Right ventricle myocardium superior (tissue), 1 donor: ENCODE measurements around the gene TMEM235. TPM values are rescaled to one million over a fixed set of nuclear protein-coding genes. Genes with fewer than 3 reads are reported as not detected.
A peak's percentile ranks its signal among the peaks of the same experiment; 100 is the strongest.
"Not testable (repeated sequence)": the region's sequence is repeated elsewhere in the genome, so short reads cannot be mapped to it uniquely, and the experiment has no call there.

Experiments used
- ATAC-seq: fragments of 200-7000 bp; cut with Tn5 transposase; one replicate; pipeline ENCODE4 v1.9.1; 2020; ENCODE audit warnings: mild to moderate bottlenecking; ENCODE audit not compliant: poor library complexity
- DNase-seq: peaks from one replicate; pipeline ENCODE4 v3.0.0-alpha.2; 2020
- intact Hi-C: fragments of 100-400 bp; cut with DNase I; formaldehyde crosslinking; loops from one replicate; pipeline ENCODE4 v1.11.2; 2022
- total RNA-seq: library from RNA; stranded (reverse); fragmentation: NEBNext Ultra II Directional; extraction: Animal tissue kit (Norgen Biotek cat#: 25700); gene quantifications from one replicate; pipeline ENCODE4 v1.2.1, GENCODE V29; 2021
- donor health status: DM: no; HTN: yes; CAD: no; lungs with severe emphysema.

Gene TMEM235
- total RNA-seq, 1 donor from 2014 or later, result not detected

DNA sequence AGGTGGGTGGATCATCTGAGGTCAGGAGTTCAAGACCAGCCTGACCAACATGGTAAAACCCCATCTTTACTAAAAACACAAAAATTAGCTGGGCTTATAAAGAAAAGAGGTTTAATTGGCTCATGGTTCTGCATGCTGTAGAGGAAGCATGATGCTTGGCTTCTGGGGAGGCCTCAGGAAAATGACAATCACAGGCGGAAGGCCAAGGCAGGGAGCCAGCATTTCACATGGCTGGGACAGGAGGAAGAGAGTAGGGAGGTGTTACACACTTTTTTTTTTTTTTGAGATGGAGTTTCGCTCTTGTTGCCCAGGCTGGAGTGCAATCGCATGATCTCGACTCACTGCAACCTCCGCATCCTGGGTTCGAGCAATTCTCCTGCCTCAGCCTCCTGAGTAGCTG lies 3.6 kb downstream of the TMEM235 start:
- peak; percentile 44 for ATAC-seq
- intact Hi-C loops, result not testable (repeated sequence)
- DNase-seq, result peak; percentile 72

DNA sequence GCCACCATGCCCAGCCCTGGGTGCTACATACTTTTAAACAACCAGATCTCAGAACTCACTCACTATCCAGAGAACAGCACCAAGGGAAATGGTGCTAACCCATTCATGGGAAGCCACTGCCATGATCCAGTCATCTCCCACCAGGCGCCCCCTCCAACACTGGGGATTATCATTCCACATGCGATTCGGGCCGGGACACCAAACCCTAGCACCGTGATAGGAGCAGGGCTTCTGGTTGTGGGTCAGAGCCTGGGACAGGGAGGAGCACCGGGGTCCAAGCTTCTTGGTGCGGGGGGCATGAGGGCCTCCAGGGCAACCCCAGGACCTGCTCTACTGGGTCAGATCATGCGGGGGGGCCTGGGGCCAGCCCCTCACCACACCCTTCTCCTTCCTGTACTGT lies 4.5 kb downstream of the TMEM235 start:
- DNase-seq, result no peak
- ATAC-seq, result no peak
- intact Hi-C loops, result no loop called here

DNA sequence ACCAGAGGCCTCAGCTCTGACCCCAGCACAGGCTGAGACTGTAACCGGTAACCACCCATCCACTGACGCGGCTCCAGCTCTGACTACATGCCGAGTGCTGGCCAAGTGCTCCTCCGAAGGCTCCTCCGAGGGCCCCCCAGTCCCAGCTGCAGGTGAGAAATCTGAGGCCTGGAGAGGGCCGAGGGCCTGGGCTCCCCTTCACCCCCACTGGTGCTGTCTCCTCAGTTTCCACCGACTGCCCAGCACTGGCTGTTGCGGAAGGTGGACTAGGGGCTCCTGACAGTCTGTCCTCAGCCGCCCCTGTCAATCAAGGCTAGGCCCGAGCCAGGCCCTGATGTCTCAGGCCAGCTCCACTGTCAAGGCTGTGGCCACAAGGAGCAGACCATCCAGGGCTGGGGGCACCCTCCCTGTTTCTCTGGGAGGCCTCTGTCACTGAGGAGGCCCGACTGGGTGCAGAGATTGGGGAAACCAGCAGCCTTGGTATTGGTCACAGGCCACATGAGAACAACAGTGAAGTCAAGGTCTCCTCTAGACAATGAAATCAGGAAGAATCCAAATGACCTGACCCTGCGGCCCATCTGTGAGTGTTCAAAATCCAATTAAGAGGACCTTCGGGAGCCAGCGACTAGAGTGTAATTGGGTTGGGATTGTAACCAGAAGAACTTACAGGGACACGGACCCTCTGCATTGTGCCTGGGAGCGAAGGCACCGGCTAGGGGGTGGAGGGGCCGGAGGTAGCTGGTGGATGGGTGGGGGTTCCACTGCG lies 5.1 kb downstream of the TMEM235 start:
- DNase-seq (no peak), ATAC-seq (no peak)
- intact Hi-C loops, result no loop called here

DNA sequence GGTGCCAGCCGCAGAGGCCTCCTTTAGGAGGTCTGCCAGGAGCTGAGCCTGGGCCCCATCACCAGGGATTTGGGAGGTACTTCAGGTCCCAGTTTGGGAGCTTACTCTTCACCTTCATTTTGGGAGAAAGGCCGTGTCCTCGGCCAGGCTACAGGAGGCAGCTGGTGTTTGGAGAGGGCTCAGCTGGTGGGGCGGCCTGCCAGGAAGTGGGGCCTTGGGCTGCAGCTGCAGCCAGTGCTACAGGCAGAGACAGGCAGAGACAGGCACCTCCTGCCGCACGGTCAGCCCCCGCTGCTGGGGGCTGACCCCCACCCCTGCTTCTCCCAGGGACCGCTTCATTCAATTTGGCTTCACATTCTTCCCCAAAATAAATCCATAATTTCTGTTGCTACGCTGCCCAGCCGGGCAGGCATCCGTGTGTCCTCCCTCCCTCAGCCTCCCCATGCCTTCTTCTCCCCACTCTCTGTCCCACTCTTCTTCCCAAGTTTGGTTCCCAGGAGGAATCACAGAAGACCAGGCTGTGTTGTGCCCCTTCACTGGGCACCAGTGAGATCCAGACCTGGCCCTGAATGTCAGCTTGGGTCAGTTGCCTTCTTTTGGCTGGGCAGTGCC lies 6.1 kb downstream of the TMEM235 start:
- ATAC-seq (no peak), DNase-seq (no peak)
- intact Hi-C loops, result no loop called here

DNA sequence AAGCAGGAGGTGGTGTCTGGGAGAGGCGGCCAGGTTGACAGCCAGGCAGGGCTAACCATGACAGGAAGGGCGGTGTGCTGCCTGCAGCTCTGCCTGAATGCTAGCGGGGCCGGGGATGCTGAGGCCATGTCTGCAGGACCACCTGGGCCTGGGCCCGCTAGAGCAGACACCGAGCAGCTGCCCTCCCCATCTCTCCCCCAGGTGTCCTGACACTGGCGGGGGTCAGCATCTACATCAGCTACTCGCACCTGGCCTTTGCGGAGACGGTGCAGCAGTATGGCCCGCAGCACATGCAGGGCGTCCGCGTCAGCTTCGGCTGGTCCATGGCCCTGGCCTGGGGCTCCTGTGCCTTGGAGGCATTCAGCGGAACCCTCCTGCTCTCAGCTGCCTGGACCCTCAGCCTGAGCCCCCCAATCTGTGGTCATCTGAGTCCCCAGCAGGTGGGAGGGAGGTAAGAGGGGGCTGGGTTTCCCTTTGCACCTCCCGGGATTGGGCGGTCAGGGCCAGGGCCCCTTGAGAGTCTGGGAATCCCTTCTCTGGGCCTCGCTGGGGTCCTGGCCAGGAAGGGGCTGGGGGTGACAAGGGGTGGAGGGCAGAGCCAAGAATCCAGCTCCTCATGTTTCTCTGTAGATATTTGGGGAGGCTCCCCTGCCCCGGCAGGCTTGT lies 7.5 kb downstream of the TMEM235 start:
- no peak for ATAC-seq
- intact Hi-C loops, result no loop called here
- DNase-seq, result no peak

DNA sequence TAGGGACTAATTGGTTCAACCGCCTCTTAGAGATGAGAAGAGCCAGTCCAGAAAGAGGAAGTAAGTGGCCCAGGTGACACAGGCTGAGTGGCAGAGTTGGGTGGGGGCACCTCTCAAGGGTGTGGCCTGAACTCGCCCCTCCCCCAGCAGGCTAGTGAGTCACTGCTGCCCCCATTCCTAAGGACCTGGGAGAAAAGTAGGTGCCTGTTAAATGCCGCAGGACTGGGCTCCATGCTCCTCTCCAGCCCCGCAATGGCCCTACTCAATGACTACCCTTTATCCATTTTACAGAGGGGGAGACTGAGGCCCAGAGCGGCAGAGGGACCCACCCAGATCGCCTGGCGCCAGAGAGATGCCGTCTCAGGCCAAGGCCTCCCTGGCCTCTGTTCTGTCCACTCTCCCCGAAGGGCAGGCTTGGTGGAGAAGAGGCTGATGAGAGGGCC lies 8.1 kb downstream of the TMEM235 start:
- intact Hi-C loops, result no loop called here
- no peak for DNase-seq
- ATAC-seq, result no peak

DNA sequence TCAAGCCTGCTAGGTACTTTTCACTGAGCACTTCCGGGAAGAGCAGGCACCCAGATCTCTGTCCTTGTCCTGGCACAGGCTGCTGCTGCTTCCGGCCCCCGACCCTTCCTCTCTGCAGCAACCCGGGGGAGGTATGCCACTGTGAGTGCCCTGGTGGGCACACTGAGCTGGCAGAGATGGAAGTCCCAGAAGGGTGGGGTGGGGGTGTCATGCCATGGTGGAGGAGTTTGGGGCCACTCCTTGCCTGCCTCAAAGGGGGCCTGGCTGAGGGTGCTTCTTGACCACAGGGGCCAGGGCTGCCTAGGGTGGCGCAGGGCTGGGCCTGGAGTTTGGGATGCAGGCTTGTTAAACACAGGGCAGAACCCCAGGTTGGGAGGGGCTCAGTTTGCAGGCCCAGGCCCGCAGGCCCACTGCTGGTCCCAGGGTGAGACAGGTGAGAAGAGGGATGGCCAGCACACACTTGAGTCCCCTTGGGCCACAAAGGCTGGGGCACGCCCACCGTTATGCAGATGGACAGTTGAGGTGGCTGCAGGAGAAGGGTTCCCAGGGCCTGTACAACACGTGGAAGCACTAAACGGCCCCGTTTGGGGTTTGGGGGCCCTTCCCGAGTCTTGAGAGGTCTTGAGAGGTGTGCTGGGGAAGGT lies 8.7 kb downstream of the TMEM235 start:
- no peak for ATAC-seq
- no peak for DNase-seq
- intact Hi-C loops, result no loop called here

DNA sequence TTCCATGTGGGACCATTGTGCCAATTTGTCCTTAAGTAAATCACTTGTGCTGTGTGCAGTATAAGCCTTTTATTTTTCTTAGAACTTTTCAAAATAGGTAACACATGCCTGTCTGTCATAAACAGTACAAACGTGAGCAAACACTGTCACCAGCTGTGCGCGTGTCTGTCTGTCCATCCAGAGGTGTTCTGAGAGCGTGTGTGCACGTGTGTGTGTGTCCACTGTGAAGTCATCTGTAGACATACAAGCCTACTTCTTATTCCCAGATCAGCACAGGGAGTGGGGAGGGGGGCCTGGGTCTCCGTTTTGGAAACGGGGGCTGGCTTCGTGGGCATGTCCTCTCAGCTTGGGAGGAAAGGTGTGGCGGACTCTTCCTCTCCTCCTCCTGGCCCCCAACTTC lies 9.4 kb downstream of the TMEM235 start:
- ATAC-seq (no peak), DNase-seq (no peak)
- intact Hi-C loops, result no loop called here

DNA sequence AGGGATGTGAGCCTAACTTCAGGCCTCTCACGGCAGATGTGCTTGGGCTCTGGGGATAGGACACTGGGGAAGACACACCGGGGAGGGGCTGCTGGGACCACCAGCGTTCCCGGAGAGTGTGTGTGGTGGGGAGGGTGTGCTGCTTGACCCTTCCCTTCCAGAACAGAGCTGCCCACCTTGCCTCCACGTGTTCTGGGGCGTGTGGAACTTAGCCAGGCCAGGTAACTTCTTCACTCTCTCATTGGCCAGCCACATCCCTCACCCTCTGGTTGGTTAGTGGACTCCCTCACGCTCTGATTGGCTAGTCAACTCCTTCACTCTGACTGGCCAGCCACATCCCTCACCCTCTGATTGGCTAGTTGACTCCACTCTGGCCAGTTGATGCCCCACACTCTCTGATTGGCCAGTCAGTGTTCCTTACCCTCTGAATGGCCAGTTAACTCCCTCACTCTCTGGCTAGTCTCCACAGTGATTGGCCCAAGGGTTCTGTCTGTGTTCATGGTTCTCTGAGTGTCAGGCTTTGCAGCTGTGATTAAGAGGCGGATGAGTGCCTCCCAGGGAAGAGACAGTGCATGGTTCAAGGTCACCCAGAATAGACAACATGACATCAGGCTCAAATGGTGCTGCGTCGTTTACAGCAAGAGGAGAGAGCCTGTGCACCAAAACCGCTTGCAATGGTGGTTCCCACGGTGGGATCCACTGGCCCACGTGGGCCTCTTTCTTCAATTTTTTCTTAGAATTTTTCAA lies 10.0 kb downstream of the TMEM235 start:
- intact Hi-C loops, result no loop called here
- DNase-seq (no peak), ATAC-seq (peak; percentile 25)

DNA sequence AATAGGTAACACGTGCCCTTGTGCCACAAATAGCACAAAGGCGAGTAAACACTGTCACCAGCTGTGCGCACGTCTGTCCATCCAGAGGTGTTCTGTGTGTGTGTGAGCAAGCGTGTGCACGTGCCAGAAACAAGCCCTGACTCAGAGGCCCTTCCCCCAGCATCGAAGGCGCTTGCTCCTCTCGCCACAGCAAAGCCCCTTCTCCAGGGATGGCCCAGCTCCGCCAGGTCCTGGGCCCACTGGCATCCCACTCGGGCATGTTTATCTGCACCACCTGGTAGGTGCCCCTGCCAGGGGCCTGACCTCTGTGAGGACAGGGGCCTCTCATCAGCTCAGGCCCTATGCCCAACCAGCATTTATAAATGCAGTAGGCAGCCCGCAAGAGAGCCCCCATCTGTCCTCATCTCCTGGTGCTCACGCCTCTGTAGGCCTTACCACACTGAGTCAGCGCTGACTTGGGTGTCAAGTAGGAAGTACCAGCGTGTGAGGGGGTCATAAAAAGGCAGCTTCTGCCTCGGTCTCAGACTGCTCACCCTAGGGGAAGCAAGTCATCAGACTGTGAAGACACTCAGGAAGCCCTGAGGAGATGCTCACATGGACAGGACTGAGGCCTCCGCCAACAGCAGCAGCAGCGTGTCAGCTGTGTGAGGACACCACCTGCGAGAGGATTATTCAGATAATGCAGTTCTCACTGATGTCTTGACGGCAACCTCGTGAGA lies 10.8 kb downstream of the TMEM235 start:
- ATAC-seq, result no peak
- intact Hi-C loops, result no loop called here
- no peak for DNase-seq

DNA sequence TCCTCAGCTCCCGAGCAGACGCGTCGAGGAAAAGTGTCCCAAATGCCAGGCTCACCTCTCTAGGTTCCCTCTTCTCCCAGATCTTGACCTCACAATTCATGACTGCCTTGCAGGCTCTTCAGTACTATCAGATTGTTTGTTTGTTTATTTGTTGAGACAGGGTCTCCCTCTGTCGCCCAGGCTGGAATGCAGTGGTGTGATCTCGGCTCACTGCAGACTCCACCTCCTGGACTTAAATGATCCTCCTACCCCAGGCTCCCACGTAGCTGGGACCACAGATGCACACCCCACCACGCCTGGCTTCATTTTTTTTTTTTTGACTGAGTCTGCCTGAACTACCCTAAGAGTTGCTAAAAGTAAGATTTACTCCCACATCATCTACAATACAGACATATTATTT lies 15.9 kb downstream of the TMEM235 start:
- intact Hi-C loops, result no loop called here
- no peak for DNase-seq
- ATAC-seq, result no peak

DNA sequence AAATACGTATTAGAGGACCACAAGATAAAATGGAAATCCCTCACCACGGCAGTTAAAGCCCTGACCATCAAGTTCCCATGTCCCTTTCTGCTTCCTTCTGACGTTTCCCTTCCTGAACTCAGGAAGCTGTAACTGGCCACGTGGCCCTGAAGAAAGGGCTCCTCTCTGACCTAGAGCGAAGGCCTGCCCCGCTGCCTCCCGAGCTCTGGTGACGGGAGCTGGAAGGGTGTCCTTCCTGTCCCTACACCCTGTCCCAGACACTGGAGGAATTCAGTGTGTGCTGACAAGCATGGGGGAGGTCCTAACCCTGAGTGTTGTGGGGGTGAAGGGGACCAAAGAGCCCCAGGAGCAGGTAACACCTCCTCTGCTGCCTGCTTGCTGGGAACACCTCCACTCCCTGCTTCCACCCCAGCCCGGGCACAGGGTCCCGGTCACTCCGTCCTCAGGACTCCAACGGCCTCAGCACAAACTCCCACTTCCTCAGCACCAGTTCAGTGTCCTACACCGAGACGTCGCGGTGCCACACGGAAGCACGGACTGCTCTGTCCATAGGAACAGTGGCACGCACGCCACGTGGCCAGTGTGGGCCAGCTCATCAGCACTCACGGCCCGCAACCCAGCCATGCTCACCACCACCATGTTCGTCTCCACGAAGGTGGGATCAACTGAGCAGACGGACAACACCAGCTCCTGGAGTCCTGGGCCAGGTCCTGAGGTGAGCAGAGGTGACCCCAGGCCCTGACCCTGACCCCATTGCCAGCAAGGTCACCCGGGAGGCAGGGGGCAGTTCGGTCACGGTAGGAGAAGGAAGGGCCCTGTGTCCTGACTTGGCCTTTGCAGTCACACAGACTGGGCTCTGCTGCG lies 16.9 kb downstream of the TMEM235 start:
- ATAC-seq (no peak), DNase-seq (no peak)
- intact Hi-C loops, result loop anchor here (2.0 kb wide), 1 partner anchor 175 kb away; no protein-coding TSS in a partner anchor

DNA sequence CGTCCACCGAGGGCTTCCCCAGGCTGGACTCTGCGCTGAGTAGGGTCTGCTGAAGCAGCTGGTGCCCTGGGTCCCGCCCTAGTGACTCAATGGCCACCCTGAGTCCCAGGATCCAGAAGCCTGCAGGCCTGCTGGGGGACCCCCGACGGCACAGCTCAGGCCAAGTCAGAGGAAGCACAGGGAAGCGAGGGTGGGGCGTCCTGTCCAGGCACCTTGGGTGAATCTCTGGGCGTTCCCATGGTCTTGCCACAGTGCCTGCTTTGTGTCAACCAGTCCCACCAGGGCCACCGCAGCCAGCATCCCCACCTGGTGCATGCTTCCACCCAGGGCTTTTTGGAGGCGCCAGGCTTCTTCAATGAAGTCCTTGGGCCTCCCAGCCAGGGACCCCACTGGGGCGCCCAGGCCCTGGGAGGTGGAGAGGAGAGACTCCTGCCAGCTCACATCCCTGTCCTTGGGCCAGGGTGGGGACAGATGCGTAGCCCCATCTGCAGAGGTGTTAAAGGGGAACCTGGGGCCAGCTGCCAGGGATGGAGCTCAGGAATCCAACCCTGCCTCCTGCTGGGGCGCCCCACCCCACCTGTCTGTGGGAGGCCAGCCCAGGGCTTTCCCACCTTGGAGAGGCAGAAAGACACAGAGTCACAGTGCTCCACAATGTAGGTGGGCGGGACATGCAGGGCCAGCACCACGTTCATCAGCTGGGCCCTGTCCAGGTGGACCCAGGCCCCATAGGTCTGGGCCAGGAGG lies 17.8 kb downstream of the TMEM235 start:
- DNase-seq, result no peak
- intact Hi-C loops, result loop anchor here (2.0 kb wide), 1 partner anchor 174 kb away; no protein-coding TSS in a partner anchor
- no peak for ATAC-seq

DNA sequence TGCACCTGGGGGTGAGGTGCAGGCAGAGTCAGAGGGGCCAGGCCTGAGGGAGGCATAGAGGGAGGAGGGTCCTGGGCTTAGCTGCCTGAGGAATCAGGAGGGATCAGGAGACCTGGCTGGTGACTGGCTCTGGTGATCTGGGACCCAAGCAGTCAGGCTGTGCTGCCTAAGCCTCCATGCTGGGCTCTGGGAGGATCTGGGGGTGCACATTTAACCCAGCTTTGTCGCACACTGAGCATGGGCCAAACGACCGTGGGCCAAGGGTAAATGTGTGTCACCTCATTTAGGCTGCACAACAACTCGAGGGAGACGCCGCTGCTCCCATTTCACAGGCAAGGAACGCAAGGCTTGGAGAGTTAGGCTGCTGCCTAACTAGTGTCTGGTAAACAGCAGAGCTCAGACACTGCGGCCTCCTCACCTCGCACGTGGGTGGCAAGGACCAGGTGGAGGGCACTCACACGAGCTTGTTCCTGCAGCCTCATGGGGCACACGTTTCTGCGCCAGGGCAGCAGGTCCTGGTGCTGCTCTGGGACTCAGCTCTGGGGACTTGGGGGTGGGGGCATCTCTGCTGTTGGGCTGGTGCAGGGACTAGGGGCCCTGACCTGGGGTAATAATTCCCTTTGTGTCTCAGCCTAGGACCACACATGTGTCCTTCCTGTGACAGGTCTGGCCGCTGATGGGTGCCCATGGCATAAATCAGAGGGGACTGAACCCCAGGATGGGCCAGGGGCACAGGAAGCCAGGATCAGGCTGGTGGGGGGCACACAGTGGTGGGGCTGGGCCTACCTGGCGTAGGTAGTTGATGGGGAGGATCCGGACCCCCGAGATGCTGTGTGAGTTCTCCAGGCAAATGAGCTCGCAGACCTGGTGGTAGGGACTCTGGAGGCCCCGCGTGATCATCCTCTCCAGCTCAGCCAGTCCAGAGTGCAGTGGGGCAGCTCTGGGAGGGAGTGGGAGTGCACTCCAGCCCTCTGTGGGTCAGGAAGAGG lies 18.7 kb downstream of the TMEM235 start:
- intact Hi-C loops, result loop anchor here (2.0 to 5.0 kb wide), 2 partner anchors 138 to 173 kb away; no protein-coding TSS in a partner anchor
- no peak for DNase-seq
- no peak for ATAC-seq
